Vagina (tissue), 2 donors: ENCODE results near the gene NPAS2. TPM values are rescaled to one million over a fixed set of nuclear protein-coding genes. Genes with fewer than 3 reads are reported as not detected.

Experiments used
- DNase-seq, 2 donors: peaks; one replicate each; pipeline ENCODE4 v3.0.0-alpha.2; 2017; ENCODE audit errors: extremely low spot score in 2 of 2
- H3K27ac ChIP-seq: fragments of 200-600 bp; sonication (generic); one replicate; pipeline ENCODE4 v1.5.1; 2019
- H3K27me3 ChIP-seq: fragments of 200-600 bp; sonication (generic); one replicate; pipeline ENCODE4 v1.5.1; 2019
- H3K36me3 ChIP-seq, 2 donors: fragments of 200-600 bp; sonication (generic); one replicate each; pipeline ENCODE4 v1.5.1; 2017 to 2019
- H3K4me1 ChIP-seq: fragments of 200-600 bp; sonication (generic); one replicate; pipeline ENCODE4 v1.5.1; 2019
- H3K4me3 ChIP-seq, 2 donors: fragments of 200-600 bp; sonication (generic); 1 replicate in 1 of 2; 2 replicates in 1 of 2; pipeline ENCODE4 v1.5.1; 2016 to 2019
- H3K9me3 ChIP-seq: fragments of 200-600 bp; sonication (generic); one replicate; pipeline ENCODE4 v1.5.1; 2019
- CTCF ChIP-seq, 3 experiments: fragments of 450-650 bp in 2 of 3; fragments of 200-600 bp in 1 of 3; sonication (generic) in 1 of 3; IDR thresholded peaks; one replicate each; pipeline ENCODE4 v1.5.1; 2017 to 2019; ENCODE audit warnings: antibody characterized with exemption in 3 of 3, mild to moderate bottlenecking in 2 of 3, moderate library complexity in 2 of 3
- POLR2A ChIP-seq, 2 donors: fragments of 450-650 bp; IDR thresholded peaks; one replicate each; pipeline ENCODE4 v1.6.1; 2017; ENCODE audit warnings: antibody characterized with exemption in 2 of 2, mild to moderate bottlenecking in 2 of 2, moderate library complexity in 2 of 2
- POLR2AphosphoS5 ChIP-seq, 2 donors: sonication (generic); formaldehyde crosslinking; IDR thresholded peaks; one replicate each; pipeline ENCODE4 v1.9.0; 2017; ENCODE audit warnings: antibody characterized with exemption in 2 of 2, mild to moderate bottlenecking in 2 of 2, low read depth in 1 of 2; ENCODE audit not compliant: insufficient read depth in 1 of 2
- intact Hi-C: fragments of 100-400 bp; cut with DNase I; formaldehyde crosslinking; loops from one replicate; pipeline ENCODE4 v1.15.1; 2023
- total RNA-seq: library from RNA; depleted of rRNA; stranded (reverse); fragments of >200 nt; gene quantifications from one replicate; pipeline ENCODE4 v1.2.3, GENCODE V29; 2016

The NPAS2 gene
- total RNA-seq, 1 donor from 2014 or later = 37.6 TPM

GRCh38 chr2:100887039-100887578 lies 67.2 kb downstream of the NPAS2 start:
- Histone ChIP-seq H3K27me3 (no peaks in the 10 kb centered on the region), H3K4me3 (no peak overlapping the region), H3K27ac (peak overlapping the region; percentile 13), H3K9me3 (no peaks in the 10 kb centered on the region), H3K36me3 (no peaks in the 10 kb centered on the region), H3K4me1 (peaks cover 34% of the 10 kb centered on the region)
- TF ChIP-seq CTCF (IDR thresholded peaks at IDR 0.05) = no peak
- no peak for TF ChIP-seq POLR2A (IDR thresholded peaks at IDR 0.05)
- no peak for TF ChIP-seq POLR2AphosphoS5 (IDR thresholded peaks at IDR 0.05; ENCODE audit: insufficient read depth in 1 of 2, low read depth in 1 of 2)
- no peak for DNase-seq
- intact Hi-C loops = no loop called here

- peaks cover 33% of the 10 kb centered on the region for H3K4me1 ChIP-seq
- DNase-seq = no peak
Observed at GRCh38 chr2:100887713-100888495, 68.0 kb downstream of the NPAS2 start.

GRCh38 chr2:100888601-100889000 lies 68.7 kb downstream of the NPAS2 start:
- intact Hi-C loops = no loop called here
- DNase-seq = no peak
- no peak overlapping the region for H3K4me3 ChIP-seq
- H3K4me1 ChIP-seq = peaks cover 34% of the 10 kb centered on the region
- no peaks in the 10 kb centered on the region for H3K36me3 ChIP-seq
- H3K27ac ChIP-seq = no peak overlapping the region
- no peaks in the 10 kb centered on the region for H3K27me3 ChIP-seq
- no peak for TF ChIP-seq POLR2AphosphoS5 (IDR thresholded peaks at IDR 0.05; ENCODE audit: insufficient read depth in 1 of 2, low read depth in 1 of 2)
- no peak for TF ChIP-seq POLR2A (IDR thresholded peaks at IDR 0.05)
- TF ChIP-seq CTCF (IDR thresholded peaks at IDR 0.05) = no peak
- no peaks in the 10 kb centered on the region for H3K9me3 ChIP-seq

More at GRCh38 chr2:100887713-100888495, 68.0 kb downstream of the NPAS2 start:
- Histone ChIP-seq H3K36me3 (no peaks in the 10 kb centered on the region), H3K4me3 (no peak overlapping the region), H3K27ac (peak overlapping the region; percentile 1), H3K27me3 (no peaks in the 10 kb centered on the region), H3K9me3 (no peaks in the 10 kb centered on the region)
- intact Hi-C loops = no loop called here
- peak in 1 of 2 donors; percentile 44 for TF ChIP-seq POLR2AphosphoS5 (IDR thresholded peaks at IDR 0.05; ENCODE audit: insufficient read depth in 1 of 2, low read depth in 1 of 2)
- no peak for TF ChIP-seq POLR2A (IDR thresholded peaks at IDR 0.05)

GRCh38 chr2:100889286-100889685 lies 69.3 kb downstream of the NPAS2 start:
- Histone ChIP-seq H3K27me3 (no peaks in the 10 kb centered on the region), H3K36me3 (no peaks in the 10 kb centered on the region), H3K9me3 (no peaks in the 10 kb centered on the region), H3K4me1 (peaks cover 34% of the 10 kb centered on the region), H3K27ac (no peak overlapping the region), H3K4me3 (no peak overlapping the region)
- intact Hi-C loops = no loop called here
- no peak for DNase-seq
- no peak for TF ChIP-seq POLR2AphosphoS5 (IDR thresholded peaks at IDR 0.05; ENCODE audit: insufficient read depth in 1 of 2, low read depth in 1 of 2)
- TF ChIP-seq CTCF (IDR thresholded peaks at IDR 0.05) = no peak
- TF ChIP-seq POLR2A (IDR thresholded peaks at IDR 0.05) = no peak

- Histone ChIP-seq H3K4me3 (no peak overlapping the region), H3K9me3 (no peaks in the 10 kb centered on the region), H3K27ac (no peak overlapping the region), H3K27me3 (no peaks in the 10 kb centered on the region), H3K36me3 (no peaks in the 10 kb centered on the region), H3K4me1 (peaks cover 32% of the 10 kb centered on the region)
- no peak for TF ChIP-seq POLR2A (IDR thresholded peaks at IDR 0.05)
- no peak for TF ChIP-seq POLR2AphosphoS5 (IDR thresholded peaks at IDR 0.05; ENCODE audit: insufficient read depth in 1 of 2, low read depth in 1 of 2)
- no peak for TF ChIP-seq CTCF (IDR thresholded peaks at IDR 0.05)
- DNase-seq = no peak
- intact Hi-C loops = no loop called here
Observed at GRCh38 chr2:100891906-100892642, 72.1 kb downstream of the NPAS2 start.
